ENCODE measurements around the gene SLCO2A1.

GRCh38 chr3:133991637-133992036, 38.1 kb downstream of the SLCO2A1 start:
- TF ChIP-seq, protein P1, sequence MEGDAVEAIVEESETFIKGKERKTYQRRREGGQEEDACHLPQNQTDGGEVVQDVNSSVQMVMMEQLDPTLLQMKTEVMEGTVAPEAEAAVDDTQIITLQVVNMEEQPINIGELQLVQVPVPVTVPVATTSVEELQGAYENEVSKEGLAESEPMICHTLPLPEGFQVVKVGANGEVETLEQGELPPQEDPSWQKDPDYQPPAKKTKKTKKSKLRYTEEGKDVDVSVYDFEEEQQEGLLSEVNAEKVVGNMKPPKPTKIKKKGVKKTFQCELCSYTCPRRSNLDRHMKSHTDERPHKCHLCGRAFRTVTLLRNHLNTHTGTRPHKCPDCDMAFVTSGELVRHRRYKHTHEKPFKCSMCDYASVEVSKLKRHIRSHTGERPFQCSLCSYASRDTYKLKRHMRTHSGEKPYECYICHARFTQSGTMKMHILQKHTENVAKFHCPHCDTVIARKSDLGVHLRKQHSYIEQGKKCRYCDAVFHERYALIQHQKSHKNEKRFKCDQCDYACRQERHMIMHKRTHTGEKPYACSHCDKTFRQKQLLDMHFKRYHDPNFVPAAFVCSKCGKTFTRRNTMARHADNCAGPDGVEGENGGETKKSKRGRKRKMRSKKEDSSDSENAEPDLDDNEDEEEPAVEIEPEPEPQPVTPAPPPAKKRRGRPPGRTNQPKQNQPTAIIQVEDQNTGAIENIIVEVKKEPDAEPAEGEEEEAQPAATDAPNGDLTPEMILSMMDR (IDR thresholded peaks at IDR 0.05) = no peak
- no peak for TF ChIP-seq POLR2A (IDR thresholded peaks at IDR 0.05)

All from gastroesophageal sphincter (tissue), 3 donors.